DMS53 treated with DMSO at 0.1 percent for 48 hours (cell line): ENCODE results near the gene COL13A1.

Experiments
- DNase-seq: peaks from one replicate; lab custom pipeline; 2025; ENCODE audit not compliant: unreplicated experiment; lab: John Stamatoyannopoulos, UW

The COL13A1 gene

GRCh38 chr10:69819716-69820506 lies 18.2 kb downstream of the COL13A1 start:
- no peak for DNase-seq

- no peak for DNase-seq
Observed at GRCh38 chr10:69820817-69821216, 19.1 kb downstream of the COL13A1 start.

- DNase-seq: no peak
Observed at GRCh38 chr10:69825604-69826003, 23.9 kb downstream of the COL13A1 start.

GRCh38 chr10:69826094-69826493 lies 24.4 kb downstream of the COL13A1 start:
- no peak for DNase-seq

- no peak for DNase-seq
Observed at GRCh38 chr10:69826789-69827554, 25.3 kb downstream of the COL13A1 start.

- DNase-seq: no peak
Observed at GRCh38 chr10:69828144-69828870, 26.6 kb downstream of the COL13A1 start.

DNA sequence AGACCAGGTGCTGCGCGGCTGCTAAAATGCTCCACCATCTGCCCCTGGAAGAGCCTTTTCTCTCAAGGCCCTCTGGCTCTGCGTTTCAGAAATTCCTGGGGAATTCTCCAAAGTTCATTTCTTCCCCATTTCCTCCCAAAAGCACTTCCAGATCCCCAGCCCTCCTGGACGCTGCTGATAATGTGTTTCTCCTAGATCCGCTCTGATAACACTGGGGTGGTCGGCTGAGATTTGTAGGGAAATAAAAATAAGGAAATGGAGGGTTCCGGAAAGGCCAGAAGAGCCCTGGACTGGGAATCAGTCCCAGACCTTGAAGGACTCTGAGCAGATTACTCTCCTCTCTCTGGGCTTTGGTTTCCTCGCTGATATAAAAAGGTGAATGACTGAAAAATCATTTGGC lies 28.1 kb downstream of the COL13A1 start:
- no peak for DNase-seq

DNA sequence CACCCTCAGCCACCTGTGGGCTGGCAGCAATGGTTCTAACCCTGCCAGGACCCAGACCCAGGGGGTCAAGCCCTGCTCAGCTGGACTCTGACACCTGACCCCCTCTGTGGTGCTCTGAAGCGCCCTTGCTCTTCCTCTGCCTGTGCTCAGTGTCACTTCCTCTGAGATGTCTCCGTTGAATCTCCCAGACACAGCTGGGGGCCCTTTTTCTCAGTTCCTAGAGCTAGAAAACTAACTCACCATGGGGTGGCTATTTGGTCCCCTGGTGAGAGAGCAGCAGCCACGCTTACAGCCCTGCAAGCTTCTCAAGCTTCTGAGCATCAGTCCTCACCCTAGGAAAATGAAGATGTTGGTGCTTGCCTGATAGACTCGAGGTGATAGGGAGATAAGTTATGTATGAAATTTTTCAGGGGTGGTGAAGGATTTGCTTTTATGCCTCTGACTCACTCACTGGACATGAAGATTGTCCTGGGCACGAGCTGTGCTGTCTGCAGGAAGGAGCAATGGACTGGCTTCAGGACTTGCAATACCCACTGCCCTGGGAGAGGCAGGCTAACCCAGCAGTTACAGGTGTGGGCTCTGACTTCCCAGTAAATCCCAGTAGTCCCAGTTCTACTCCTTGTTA lies 29.6 kb downstream of the COL13A1 start:
- no peak for DNase-seq

DNA sequence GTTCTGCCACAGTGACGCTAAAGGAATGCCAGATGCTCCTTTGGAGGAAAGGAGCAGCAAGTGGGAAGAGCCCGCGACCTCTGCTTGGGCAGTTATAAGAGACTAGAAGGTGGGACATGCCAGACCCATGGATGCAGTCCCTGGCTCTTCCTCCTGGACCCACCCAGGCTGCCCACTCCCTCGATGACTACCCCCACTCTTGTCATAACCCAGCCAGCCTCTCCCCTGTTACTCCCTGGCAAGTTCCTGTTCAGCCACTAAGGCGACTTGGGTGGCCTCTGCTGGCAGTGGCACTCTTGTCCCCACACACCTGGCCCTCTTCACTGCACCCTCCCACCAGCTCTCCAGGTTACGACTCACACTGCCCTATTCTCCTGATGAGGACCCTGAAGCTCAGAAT lies 33.5 kb downstream of the COL13A1 start:
- no peak for DNase-seq

DNA sequence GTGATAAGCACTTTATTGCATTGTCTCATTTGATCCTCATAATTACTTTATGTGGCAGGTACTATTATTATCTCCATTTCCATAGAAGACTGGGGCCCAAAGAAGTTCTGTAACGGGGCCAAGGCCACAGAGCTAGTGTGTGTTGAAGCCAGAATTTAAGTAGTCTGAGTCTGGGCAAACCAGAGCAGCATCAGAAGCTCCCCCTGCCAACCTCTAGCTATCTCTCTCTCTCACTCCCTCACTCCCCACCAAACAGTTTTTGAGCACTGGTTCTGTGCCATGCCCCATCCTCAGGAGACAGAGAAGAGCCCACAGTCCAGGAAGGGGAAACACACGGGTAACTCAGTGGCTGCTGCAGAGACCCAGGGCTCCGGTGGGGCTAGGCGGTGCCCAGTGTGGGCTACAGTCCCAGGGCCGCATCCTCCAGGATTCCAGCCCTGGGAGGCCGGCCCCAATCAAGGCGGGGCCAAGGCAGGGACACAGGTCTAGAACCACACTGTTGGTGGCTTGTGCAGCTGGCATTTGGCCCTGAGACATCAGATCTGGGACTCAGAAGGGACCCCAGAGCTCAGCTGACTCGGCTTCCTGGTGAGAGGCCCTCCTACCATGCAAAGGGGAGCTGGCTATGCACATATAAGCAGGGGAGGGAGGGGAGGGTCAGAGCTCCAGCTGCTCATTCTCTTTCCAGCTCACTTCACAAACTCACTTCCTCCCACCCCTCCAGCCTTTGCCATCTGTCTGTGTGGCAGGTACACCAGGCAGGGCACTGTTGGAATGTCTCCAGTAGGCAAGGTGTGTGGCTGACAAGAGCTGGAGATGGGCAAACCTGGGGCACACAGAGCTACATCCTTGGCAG lies 34.4 kb downstream of the COL13A1 start:
- DNase-seq: peak; percentile 30

DNA sequence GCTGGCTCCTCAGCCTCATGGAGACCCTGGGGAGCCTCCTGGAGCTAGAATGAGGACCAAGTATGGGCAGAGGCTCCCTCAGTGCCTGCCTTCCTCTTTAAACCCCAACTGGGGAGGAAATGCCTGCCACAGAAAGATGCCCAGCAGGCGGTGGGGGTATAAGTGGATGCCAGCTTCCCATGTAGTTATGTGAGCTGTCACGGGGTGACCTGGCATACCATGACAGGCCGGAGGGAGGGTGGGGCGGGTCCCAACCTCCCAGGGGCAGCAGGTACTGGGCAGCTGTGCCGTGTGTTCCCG lies 35.0 kb downstream of the COL13A1 start:
- no peak for DNase-seq

- DNase-seq: no peak
Observed at GRCh38 chr10:69837261-69837660, 35.6 kb downstream of the COL13A1 start.

DNA sequence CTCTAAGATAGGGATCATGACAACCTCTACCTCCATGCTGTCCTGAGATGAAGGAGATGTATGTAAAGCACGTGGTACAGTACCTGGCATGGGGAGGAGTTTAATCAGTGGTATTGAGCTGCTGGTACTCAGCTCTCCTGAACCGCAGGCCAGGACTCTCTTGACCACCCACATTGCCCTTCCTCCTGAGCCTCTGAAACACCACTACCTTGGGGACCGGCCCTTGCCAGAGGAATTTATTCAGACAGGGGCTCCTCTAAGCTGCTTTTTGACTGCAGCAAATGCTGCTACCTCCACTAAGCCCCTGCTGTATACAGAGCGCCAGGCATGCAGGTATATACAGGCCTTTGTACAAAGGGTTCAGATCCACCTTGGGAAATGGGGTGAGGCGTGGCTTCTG lies 36.7 kb downstream of the COL13A1 start:
- no peak for DNase-seq

DNA sequence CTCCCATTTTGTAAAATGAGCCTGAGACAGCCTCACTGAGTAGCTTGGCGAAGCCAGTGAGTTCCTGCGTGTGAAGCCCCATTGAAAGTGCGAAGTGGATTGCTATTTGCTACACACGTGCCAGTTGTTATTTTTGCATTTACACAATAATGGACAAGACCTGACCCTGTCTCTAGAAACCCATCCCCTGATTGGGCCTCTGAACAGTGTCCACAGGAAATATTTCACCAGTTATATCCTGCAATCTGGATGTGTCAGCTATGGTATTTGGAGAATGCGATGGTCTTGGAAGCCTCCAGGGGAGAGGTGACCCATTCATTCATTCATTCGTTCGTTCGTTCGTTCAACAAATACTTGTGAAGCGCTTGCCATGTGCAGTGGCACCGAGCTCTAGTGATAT lies 37.1 kb downstream of the COL13A1 start:
- no peak for DNase-seq

DNA sequence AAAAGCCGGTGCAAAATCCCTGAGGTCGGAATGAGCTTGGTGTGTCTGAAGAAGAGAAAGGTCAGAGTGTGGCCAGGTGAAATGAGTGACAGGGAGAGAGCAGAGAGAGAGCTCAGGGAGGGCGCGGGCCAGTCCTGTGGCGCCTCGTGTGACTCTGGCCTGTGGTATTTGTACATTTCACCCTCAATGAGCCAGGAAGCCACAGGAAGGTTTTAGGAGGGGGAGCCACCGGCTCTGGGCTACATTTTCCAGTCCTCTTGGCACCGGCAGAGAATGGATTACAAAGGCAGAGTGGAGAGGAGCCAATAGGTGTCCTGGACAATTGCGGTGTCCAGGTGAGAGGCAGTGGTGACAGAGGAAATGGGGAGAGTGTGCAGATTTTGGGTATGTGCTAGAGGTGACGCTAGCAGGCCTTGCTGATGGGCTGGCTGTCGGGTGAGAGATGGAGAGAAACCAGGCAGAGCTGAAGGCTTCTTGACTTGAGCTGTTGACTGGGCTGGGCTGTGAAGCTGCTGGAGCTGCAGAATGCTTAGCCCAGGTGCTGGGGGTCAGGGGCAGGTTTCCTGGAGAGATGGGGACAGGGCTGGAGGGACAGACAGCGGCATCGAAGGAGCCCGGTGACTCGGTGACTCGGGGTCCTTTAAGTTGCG lies 38.1 kb downstream of the COL13A1 start:
- DNase-seq: no peak

DNA sequence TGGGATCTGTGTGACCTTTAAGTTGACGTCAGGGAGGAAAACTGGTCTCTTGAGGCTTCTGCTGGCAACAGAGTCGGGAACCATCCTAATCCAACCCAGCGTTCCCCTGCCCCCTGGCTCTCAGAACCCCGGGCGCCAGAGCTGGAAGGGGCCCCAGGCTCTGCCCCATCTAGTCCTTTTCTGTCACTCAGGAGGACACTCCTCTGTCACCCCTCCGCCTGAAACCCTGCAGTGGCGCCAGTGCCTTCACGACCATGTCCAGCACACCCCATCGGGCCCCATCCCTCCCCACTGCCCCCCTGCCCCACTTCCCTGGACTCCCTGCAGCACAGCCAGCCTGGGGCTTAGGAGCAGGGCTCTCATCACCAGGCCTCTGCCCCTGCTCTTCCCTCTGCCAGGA lies 39.1 kb downstream of the COL13A1 start:
- DNase-seq: no peak

- no peak for DNase-seq
Observed at GRCh38 chr10:69842020-69842419, 40.3 kb downstream of the COL13A1 start.

DNA sequence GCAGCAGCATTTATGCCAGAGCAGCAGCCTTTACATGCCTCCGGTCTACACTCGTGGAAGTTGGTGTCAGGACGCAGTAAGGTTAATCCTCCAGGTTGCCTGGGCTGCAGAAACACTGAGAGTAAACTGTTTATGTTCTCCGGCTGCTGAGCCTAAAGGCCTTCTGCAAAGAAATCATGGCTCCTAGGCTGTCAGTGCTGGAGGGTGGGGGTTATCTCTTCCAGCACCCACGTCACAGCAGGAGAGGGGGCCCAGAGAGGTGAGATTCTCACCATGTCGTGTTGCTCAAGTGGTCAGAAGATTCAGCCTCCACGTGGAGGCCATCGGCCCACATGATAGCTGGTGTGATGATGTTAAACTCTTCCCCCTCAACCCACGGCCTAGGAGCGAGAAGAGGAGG lies 41.2 kb downstream of the COL13A1 start:
- no peak for DNase-seq

DNA sequence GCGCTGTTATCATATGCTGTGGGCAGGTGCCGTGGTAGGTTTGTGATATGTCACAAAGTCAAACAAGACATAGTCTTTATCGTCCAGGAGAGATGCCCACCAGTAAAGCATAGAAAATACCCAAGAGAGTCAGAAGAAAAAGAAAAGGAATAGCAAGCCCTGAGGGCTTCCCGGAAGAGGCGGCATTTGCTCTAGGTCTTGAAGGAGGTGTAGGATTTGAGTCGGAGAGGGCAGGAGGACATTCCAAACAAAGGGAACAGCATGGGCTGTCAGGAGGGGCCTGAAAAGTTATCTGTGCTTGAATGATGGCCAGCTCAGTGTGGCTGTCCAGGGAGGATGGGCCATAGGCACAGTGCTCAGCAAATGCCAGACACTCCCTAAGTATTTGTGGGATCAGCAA lies 42.2 kb downstream of the COL13A1 start:
- no peak for DNase-seq

GRCh38 chr10:69844698-69845097 lies 43.0 kb downstream of the COL13A1 start:
- DNase-seq: peak; percentile 1
